HG03571 (cell line): ENCODE measurements around the gene INHBE.
A peak's percentile ranks its signal among the peaks of the same experiment; 100 is the strongest.
"Not testable (repeated sequence)": the region's sequence is repeated elsewhere in the genome, so short reads cannot be mapped to it uniquely, and the experiment has no call there.

Source experiments
- ATAC-seq: cut with Tn5 transposase; IDR thresholded peaks from one replicate; pipeline ENCODE4 v1.9.1; 2021; ENCODE audit not compliant: unreplicated experiment

The INHBE gene

DNA sequence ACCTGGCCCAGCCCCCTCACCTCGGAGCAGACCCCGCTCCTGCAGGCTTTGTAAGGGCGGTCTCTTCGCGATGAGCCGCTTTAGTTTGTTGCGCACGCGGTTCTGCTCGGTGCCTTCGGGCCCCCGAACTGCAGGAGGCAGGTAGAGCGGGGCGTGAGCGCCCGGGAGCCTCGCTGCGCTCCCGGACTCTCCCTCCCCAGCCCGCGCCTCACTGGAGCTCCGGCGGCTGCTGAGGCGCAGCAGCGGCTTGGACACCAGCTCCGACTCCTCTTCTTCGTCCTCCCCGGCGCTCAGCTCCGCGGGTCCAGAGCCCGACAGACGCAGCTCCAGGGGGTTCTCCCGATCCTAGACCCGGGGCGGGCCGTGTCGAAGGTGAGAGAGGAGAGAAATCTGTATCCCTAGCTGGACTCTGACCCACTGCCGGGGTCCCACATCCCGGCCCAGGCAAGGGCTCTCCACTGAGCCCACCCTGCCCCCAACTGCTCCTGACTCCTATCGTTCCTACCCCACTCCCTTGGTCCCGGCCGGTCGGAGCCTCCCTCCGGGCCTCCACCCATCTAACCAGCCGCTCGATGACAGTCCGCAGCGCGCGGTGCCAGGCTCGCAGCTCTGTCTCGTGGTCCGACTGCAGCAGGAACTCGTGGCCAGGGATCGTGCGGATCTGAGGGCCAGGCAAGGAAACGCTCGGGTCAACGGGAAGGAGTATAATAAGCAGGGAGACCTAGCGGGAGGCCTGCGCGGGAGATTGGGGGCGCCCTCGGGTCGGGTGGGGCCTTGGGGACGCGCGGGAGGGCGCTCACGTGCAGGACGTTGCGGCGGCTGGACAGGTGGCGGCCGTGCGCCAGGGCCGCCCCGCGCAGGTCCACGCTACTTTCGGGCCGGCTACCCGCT is 20.4 kb downstream of the INHBE start:
- no peak for ATAC-seq

DNA sequence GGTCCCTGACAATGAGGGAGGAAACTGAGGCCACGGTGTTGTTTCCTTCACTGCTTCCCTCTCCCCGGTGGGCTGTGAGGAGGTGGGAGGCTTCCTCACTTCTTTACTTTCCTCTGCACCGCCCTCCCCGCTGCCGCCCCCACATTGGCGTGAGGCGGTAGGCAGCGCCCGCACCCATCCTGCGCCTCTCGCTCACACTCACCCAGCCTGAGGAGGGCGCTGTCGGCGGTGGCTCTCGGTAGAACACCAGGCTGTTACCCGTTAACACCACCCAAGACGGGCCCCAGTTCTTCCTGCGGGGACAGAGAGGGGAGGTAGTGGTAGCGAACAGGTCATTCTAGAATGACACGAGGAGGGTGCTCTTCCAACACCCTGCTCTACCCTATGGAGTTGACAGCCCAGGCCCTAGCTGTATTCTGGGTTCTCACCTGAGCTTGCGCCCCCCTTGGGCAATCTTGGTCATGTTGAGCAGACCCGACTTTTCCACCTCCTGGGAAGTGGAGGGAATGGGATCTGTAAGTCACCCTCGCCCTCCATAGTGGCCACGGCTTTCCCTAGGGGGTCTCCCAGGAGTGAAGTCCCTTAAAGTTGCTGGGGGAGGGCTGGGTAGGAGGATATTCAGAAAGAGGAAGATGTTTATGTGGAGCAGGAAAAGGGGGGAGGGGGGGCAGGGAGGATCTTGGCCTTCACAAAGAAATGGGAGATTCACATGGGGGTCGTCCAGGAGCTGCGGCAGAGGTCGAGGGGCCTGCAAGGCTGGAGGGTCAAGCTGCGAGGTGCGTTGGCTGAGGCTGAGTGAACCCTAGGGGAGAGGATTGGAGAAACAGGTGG is 21.3 kb downstream of the INHBE start:
- no peak for ATAC-seq

DNA sequence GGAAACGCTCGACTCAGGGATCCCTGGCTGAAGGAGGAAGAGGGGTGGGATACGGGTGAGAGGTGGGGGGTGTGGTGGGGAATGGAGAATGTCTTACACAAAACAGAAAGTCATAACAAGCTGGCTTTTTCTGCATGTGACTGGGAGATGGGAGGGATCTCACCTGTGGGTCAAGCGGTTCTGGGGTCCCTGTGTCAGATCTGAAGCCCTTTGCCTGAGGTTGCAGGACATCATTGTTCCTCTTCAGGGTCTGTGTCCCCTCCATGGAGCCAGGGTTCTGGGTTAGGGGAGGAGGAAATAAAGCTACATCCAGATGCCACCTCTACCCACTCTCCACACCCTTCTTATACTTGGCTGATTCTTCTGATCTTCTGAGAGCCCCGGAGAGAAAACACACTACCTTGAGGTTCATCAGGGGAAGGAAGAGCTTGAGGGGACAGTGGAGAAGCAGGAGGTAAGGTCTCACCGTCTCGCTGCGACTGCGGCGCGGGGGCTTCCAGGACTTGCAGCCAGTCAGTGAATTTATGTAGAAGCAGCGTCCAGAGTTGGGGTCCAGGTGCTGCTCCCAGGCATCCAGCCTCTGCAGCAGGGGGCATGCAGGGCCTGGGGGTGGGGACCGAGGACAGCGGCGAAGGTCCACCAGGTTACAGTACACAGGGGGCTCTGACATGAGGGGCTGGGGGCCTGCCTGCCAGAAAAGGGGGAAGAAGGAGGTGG is 22.0 kb downstream of the INHBE start:
- ATAC-seq, result no peak

GRCh38 chr12:57477710-57478681 is 22.9 kb downstream of the INHBE start:
- ATAC-seq, result no peak

GRCh38 chr12:57479043-57479375 is 23.9 kb downstream of the INHBE start:
- no peak for ATAC-seq

DNA sequence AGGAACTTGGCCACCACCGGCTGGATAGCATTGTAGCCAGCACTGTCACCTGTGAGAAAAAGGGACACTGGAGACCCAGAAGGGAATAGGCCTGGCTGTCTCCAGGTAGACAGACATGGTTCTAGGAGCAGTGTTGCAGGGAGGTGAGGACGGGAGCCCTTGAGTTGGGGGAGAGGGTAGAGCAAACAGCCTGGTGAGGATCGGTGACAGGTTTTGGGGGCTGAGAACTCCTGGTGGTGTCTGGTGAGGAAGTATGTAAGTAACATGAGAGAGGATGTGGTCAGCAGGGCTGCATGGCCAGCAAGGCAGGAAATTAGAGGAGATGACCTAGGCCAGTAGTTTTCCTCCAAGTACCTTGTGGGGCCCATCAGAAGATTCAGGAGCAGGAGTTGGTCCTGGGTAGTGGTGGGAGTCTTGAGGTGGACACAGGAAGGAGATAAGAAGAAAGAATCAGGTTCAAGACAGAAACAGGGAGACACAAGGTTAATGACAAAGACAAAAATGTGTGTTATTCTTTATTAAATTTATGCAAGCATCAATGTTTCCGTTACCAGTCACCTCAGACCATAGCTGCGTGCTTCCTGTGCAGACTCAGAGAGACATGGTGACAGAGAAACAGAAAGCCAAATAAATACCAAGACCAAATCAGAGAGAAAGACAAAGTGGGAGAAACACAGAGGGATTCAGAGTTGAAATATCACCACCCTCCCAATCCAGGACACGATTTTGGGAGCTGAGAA is 24.4 kb downstream of the INHBE start, which contains the start of gene ARHGAP9:
Gene ARHGAP9, minus strand, starts transcription at position 491 of the 740 bp plus-strand sequence. Its CDS starts 460 bp downstream, at position 31.
- ATAC-seq, result no peak

DNA sequence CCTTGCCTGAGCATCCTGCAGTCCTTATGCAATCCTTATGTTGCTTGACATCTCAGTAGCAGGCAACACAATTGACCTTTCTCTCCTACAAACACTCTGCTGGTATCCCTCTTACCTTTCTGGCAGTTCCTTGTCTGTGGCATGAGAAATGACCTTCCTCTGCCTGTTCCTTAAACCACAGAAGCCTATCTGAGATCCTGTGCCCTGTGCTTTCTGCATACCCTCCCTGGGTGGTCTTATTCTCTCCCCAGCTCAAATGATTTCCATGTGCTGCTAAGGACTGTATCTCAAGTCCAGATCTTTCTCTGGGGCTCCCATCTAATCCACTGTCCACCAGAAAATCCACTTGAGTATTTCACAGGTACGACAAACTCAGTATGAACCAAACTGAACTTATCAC is 26.6 kb downstream of the INHBE start:
- no peak for ATAC-seq

DNA sequence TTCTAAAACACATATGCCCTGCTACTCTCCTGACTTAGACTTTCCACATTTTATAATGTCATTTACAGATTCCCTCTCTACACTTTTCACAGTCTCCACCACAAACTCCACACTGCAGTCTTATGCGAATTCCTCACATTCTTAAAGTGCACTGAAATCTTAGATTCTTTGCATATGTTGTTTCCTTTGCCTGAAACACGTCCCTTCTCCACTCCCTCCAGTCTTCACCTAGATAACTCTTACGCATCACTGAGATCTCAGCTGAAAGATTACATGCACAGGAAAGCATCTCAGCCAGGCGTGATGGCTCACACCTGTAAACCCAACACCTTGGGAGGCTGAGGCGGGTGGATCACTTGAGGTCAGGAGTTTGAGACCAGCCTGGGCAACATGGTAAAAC is 28.4 kb downstream of the INHBE start:
- no peak for ATAC-seq

DNA sequence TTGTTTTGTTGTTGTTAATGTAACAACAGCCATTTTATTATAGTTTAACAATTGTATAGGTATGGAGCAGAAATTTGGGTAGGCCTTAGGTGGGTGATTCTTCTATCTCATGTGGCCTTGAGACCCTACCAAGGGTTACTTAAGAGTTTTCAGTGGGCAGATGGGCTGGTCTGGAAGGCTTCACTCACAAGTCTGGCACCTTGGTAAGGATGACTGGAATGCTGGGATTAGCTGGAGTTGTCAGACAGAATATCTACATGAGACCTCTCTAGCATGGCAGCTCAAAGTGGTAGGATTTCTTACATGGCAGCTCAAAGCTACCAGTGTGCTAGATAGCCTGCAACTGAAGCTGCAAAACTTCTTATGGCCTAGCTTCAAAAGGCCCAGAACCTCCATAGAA is 30.6 kb downstream of the INHBE start:
- no peak for ATAC-seq

GRCh38 chr12:57487055-57487596 is 32.0 kb downstream of the INHBE start:
- no peak for ATAC-seq

DNA sequence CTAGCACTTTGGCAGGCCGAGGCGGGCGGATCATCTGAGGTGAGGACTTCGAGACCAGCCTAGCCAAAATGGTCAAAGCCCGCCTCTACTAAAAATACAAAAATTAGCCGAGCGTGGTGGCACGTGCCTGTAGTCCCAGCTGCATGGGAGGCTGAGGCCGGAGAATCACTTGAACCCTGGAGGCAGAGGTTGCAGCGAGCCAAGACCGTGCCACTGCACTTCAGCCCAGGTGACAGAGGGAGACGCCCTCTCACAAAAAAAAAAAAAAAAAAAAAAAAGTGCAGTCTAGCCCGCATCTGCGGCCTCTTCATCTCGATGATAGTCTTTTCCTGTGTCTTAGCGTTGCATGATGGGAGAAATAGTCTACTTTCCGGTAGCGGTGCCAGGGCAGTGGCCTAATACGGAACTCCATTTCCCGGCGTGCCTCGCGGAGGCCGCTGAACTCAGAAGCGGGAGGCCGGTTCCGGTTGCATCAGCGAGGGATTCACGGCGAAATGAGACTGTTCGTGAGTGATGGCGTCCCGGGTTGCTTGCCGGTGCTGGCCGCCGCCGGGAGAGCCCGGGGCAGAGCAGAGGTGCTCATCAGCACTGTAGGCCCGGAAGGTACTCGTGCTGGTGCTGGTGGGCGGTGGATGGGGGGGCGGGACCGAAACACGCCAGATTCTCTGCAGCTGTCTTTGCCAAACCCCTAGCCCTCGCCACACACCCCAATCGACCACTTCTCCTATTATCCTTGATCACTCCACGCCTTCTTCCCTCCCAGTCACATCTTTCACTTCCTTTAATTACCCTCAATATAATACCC is 32.7 kb downstream of the INHBE start, which contains the start of gene MARS1:
Gene MARS1, plus strand, starts transcription at position 472 of the 805 bp plus-strand sequence. Its CDS starts 23 bp downstream, at position 495.
- ATAC-seq, result peak; percentile 95

DNA sequence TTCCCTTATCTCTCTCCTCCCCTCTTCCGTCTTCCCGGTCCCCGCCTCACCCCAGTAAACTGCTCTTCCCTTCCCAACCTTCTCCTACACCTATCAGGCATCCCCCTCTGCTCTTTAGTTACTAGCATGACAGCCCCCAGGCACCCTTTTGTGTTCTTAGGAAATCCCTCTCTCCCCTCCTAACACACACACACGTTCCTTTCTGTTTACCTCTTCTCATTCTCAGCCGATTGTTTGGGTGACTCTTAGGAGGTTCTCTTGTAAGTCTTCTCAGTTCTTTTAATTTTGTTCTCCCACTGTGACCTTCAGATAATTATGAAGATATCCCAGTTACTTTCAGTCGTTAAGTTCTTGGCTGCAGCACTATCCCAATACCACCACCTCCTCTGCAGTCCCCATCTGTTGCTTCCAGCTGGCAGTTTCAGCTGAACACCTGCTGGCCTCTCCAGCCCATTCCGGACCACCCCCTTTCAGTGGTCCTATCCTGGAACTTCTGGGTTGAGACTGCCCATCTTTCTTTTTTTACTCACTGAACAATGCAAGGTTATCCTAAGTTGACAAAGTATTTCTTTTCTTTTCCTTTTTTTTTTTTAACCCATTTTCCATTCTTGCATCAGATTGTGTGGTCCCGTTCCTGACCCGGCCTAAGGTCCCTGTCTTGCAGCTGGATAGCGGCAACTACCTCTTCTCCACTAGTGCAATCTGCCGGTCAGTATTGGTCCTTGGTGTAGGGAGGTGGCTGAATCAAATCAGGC is 33.5 kb downstream of the INHBE start:
- peak; percentile 1 for ATAC-seq

GRCh38 chr12:57489157-57489641 is 34.1 kb downstream of the INHBE start:
- no peak for ATAC-seq

DNA sequence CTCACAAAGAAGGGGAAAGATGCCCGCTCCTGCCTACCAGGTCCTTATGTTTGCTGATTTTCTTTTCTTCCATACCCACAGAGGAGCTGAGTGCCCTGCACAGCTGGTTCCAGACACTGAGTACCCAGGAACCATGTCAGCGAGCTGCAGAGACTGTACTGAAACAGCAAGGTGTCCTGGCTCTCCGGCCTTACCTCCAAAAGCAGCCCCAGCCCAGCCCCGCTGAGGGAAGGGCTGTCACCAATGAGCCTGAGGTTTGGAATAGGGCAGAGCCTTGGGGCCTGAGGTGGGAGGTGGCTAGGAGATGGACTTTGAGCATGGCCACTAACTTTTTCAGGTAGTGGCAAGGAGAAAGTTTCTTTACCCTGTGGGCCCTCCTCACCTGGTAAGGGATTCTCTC is 35.0 kb downstream of the INHBE start:
- no peak for ATAC-seq

DNA sequence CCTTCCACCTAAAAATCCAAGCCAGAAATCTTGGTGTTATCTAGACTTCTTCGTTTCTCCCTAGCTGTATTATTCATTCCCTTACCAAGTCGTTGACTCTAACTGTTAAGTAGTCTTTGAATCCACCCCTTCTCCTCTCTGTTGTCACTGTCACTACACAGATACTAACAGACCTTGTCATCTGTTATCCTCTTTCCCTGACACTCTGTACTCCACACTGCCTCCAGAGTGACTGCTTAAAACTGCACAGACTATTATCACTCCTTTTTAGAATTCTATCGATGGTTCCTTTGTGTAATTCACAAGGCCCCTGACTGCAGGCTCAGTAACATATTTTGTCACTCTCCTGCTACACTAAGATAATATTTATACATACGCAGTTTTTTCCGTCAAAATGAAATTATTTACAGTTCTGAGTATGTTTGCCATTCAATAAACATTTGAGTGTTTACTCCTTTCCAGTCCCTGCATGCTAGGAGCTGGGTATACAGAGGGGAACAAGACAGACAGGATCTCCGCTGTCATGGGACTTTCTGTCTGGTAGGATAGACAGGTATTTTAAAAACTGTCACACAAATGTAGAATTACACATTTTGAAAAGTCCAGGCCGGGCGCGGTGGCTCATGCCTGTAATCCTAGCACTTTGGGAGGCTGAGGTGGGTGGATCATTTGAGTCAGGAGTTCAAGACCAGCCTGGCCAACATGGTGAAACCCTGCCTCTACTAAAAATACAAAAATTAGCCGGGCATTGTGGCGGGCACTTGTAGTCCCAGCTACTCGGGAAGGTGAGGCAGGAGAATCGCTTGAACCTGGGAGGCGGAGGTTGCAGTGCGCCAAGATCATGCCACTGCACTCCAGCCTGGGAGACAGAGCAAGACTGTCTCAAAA is 36.5 kb downstream of the INHBE start:
- no peak for ATAC-seq

DNA sequence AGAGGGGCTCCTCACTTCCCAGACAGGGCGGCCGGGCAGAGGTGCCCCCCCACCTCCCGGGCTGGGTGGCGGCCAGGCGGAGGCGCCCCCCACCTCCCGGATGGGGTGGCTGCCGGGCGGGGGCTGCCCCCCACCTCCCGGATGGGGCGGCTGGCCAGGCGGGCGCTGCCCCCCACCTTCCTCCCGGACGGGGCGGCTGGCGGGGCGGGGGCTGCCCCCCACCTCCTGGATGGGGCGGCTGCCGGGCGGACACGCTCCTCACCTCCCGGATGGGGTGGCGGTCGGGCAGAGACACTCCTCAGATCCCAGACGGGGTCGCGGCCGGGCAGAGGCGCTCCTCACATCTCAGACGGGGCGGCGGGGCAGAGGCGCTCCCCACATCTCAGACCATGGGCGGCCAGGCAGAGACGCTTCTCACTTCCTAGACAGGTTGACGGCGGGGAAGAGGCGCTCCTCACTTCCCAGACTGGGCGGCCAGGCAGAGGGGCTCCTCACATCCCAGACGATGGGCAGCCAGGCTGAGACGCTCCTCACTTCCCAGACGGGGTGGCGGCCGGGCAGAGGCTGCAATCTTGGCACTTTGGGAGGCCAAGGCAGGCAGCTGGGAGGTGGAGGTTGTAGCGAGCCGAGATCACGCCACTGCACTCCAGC is 40.1 kb downstream of the INHBE start:
- not testable (repeated sequence) for ATAC-seq
